Nephron progenitor cell (in vitro differentiated cells): Measurements from ENCODE around the gene LAD1.

Source experiments
- DNase-seq: peaks from one replicate; pipeline ENCODE4 v3.0.0; 2021
- H3K27ac Mint-ChIP-seq: 2 replicates; pipeline ENCODE4 v1.8.0; 2021; ENCODE audit warnings: mild to moderate bottlenecking, moderate library complexity, mixed read lengths
- H3K27me3 Mint-ChIP-seq: 2 replicates; pipeline ENCODE4 v1.8.0; 2021; ENCODE audit warnings: mild to moderate bottlenecking, low read depth, mixed read lengths; ENCODE audit not compliant: poor library complexity
- H3K36me3 Mint-ChIP-seq: 2 replicates; pipeline ENCODE4 v1.8.0; 2021; ENCODE audit warnings: low read depth, mixed read lengths
- H3K4me1 Mint-ChIP-seq: 2 replicates; pipeline ENCODE4 v1.8.0; 2021; ENCODE audit warnings: mixed read lengths
- H3K4me3 Mint-ChIP-seq: 2 replicates; pipeline ENCODE4 v1.8.0; 2021; ENCODE audit warnings: mild to moderate bottlenecking, moderate library complexity, mixed read lengths
- H3K9me3 Mint-ChIP-seq: 2 replicates; pipeline ENCODE4 v1.8.0; 2021; ENCODE audit warnings: mild to moderate bottlenecking, moderate library complexity, mixed read lengths
- TF ChIP-seq, protein P1 (sequence below): fragments of 200-600 bp; sonication (generic); IDR thresholded peaks from 2 replicates; pipeline ENCODE4 v1.5.0; 2021; ENCODE audit warnings: antibody characterized with exemption

The LAD1 gene

DNA sequence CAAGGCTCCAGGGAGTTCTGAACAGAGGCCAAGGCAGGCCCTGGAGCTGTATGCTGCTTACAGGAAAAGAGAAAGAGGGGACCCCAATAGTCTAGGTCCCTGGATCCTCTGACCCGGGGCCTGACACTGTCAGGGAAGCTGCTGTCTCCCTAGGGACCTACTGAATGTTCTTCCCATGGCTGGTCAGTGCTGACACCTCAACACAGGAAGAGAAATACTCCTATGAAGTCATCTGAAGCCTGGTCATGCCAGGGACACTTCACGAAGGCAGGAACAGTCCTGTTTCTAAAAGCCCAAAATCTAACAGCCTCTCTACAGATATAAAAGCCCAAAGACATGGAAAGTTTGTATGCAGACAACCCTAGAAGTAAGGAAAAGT lies 1.7 kb upstream of the LAD1 start:
- peaks cover 10% of the 10 kb centered on the region for H3K27me3 Mint-ChIP-seq

DNA sequence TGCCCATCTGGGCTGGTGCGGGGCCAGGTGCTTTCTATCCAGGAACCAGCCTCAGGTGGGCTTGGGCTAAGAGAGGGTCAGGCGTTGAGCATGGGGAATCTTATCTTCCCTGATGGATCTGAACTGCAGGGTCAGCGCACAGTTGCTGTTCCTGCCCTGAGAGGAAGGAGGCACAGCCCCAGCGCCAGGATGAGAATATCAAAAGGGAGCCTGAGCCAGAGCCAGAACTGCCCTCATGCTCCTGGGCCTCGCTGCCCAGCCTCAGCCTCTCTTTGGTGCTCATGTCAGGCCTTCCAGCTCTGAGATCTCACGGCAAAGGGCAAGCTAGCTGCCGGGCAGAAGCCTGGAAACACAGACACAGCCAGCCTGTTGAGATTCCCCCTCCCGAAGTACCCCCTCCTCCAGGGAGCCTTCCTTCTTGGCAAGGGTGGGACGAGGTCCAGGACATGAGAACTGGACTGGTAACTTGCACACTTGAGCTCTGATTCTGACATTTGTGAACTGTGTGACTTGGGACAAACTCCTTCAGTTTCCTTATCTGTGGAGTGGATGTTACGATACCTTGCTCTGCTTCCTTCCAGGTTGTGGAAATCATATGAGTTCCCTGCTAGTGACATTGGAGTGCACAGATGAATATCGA lies 1.2 kb upstream of the LAD1 start:
- DNase-seq, result no peak
- Mint-ChIP-seq H3K4me3 (peak overlapping the region; percentile 14), H3K27ac (no peak overlapping the region), H3K4me1 (peaks cover 4% of the 10 kb centered on the region), H3K9me3 (no peaks in the 10 kb centered on the region), H3K36me3 (no peaks in the 10 kb centered on the region), H3K27me3 (peaks cover 6% of the 10 kb centered on the region)
- TF ChIP-seq, protein P1, sequence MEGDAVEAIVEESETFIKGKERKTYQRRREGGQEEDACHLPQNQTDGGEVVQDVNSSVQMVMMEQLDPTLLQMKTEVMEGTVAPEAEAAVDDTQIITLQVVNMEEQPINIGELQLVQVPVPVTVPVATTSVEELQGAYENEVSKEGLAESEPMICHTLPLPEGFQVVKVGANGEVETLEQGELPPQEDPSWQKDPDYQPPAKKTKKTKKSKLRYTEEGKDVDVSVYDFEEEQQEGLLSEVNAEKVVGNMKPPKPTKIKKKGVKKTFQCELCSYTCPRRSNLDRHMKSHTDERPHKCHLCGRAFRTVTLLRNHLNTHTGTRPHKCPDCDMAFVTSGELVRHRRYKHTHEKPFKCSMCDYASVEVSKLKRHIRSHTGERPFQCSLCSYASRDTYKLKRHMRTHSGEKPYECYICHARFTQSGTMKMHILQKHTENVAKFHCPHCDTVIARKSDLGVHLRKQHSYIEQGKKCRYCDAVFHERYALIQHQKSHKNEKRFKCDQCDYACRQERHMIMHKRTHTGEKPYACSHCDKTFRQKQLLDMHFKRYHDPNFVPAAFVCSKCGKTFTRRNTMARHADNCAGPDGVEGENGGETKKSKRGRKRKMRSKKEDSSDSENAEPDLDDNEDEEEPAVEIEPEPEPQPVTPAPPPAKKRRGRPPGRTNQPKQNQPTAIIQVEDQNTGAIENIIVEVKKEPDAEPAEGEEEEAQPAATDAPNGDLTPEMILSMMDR, result no peak

More for the DNA sequence above, 1.7 kb upstream of the LAD1 start:
- DNase-seq, result no peak
- TF ChIP-seq, protein P1, result no peak
- Mint-ChIP-seq H3K9me3 (no peaks in the 10 kb centered on the region), H3K4me3 (no peak overlapping the region), H3K27ac (no peak overlapping the region), H3K36me3 (no peaks in the 10 kb centered on the region), H3K4me1 (peaks cover 9% of the 10 kb centered on the region)

DNA sequence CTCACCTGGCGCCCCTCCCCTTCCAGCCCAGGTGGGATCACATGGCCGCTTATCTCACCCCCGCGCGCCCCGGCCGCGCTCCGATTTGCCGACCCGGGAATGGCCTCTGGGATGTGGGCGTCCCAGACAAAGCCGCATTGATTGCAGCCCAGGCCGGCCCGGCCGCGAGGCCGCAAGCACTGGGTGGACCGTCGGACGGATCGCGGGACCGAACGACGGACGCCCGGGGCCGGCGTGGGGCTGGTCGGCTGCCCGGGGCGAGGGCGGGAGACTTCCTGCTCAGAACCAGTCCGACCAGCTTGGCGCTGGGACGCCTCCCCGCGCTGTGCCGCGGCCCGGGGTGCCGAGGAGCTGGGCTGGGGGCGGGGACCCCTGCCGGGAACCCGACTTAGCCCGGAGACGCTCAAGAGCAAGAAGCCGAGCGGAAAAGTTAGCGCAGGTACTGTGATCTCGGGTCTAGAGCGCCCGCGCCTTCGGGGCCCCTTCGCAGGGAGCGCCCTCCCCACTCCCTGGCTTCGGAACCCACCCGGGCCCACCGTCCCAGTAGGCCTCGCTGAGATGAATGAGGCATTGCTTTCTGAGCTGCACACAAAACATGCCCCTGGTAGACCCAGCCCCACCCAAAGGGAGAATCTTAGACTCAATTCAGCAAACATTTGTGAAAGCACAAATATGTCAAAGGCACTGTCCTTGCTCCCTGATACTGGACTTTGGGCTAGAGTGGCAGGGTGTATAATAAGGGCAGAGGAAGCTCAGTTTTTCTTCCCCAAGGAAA lies 415 bp upstream of the LAD1 start:
- DNase-seq, result peak; percentile 49
- no peaks in the 10 kb centered on the region for H3K36me3 Mint-ChIP-seq
- peak overlapping the region; percentile 14 for H3K4me3 Mint-ChIP-seq
- no peaks in the 10 kb centered on the region for H3K9me3 Mint-ChIP-seq
- TF ChIP-seq, protein P1, result no peak
- H3K27ac Mint-ChIP-seq, result no peak overlapping the region
- H3K4me1 Mint-ChIP-seq, result no peaks in the 10 kb centered on the region
- no peaks in the 10 kb centered on the region for H3K27me3 Mint-ChIP-seq

DNA sequence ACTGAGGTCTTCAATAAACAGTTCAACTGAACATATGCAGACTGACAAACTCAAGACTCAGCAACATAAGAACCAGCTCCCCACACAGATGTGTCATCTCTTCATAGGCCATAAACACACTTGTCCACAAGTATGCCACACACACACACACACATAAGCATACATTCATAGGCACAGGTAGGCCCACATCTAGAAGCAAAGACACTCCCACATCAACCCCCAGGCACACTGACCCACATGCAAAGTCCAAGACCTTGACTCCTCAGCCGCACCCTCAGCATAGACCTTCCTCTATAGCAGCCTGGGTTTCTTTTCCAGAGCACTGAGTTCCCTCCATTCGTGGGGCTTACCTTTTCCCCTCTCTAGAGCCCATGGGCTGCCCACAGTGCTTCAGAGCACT lies 1.4 kb downstream of the LAD1 start:
- no peak for DNase-seq
- Mint-ChIP-seq H3K9me3 (no peaks in the 10 kb centered on the region), H3K36me3 (no peaks in the 10 kb centered on the region), H3K4me1 (peaks cover 5% of the 10 kb centered on the region), H3K27me3 (peaks cover 3% of the 10 kb centered on the region), H3K4me3 (no peak overlapping the region), H3K27ac (no peak overlapping the region)
- TF ChIP-seq, protein P1, result no peak

DNA sequence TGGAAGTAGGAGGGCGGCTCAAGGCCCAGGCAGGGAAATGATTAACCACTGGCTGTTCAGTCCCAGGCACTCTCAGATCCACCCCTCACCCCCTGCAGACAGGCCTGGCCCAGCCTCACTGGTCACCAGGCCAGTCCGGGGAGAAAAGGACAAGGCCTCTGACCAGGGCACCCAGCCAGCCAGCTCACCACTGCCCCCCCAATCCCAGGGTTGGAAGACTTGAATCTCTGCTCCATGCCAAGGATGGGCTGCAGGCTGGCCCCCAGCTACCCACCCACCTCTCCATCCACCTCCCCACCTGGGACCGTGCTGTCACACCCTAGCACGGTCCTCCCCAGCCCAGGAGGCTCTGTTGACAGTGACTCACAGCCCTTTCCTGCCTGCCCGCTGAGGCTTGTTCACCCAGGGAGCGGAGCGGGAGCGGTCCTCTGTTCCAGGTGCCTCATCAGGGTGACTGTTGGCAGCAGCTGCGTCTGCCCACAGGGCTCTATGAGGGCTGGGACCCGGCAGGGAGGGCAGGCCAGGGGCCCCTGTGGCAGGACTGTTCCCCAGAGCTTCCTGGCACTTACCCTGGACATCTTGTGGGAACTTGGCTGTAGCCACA lies 2.2 kb downstream of the LAD1 start:
- no peaks in the 10 kb centered on the region for H3K36me3 Mint-ChIP-seq
- peaks cover 9% of the 10 kb centered on the region for H3K27me3 Mint-ChIP-seq
- no peak overlapping the region for H3K4me3 Mint-ChIP-seq
- H3K9me3 Mint-ChIP-seq, result no peaks in the 10 kb centered on the region
- no peak for DNase-seq
- H3K4me1 Mint-ChIP-seq, result peaks cover 12% of the 10 kb centered on the region
- no peak overlapping the region for H3K27ac Mint-ChIP-seq
- TF ChIP-seq, protein P1, result no peak
